ENCODE measurements around the gene SNRK.

SNRK gene

DNA sequence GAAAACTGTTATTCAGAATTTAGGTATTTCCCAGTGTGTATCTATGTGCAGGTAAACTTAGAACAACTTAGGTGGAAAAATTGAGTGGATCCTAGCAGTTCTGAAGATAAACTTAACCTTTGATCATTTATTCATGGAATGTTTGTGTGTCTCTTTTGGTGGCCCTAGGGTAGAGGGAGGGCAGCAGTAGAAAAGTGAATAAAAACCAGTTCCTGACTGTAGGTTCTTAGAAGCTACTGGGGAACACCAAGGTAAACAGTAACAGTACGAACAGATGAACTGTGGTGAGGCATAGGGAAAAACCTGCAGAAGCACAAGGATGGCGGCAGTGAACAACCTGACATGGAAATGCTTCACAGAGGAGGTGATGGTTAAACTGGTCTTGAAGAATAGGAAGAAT lies 2.5 kb downstream of the SNRK start:
- Histone ChIP-seq H3K36me3 (ENCODE audit: insufficient read depth, low read length) (no peaks in the 10 kb centered on the region), H3K4me3 (ENCODE audit: low read depth, low read length) (peak overlapping the region; percentile 93), H3K4me1 (ENCODE audit: control insufficient read depth, insufficient read depth, low read length, unreplicated experiment) (peaks cover 44% of the 10 kb centered on the region), H2AFZ (ENCODE audit: low read length, unreplicated experiment) (peak overlapping the region; percentile 59), H3K27me3 (ENCODE audit: insufficient read depth, low read length) (no peaks in the 10 kb centered on the region; the same call in 1 of the 2 replicates), H3K27ac (ENCODE audit: low read depth, low read length) (peak overlapping the region; percentile 27), H3K79me2 (ENCODE audit: control insufficient read depth, insufficient read depth, low read length, unreplicated experiment) (peaks cover 69% of the 10 kb centered on the region)

DNA sequence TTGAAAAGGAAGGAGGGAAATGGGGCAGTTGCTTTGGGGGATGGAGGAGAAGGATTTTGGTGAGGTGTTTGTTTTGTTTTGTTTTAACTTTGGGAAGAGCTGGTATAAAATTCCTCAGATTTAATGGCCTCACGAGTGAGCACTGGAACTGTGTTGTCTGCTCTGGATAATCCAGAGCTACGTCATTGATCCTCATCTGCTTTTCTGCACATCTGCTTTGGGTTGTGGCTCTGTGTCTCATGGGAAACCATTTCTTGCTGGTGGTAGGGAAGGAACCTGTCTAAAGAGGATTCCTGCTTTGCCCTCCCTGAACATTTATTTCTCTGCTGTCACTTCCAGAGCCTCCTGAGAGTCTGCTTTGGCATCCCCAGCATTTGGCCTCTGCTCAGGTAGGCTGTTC lies 3.1 kb downstream of the SNRK start:
- Histone ChIP-seq H3K36me3 (ENCODE audit: insufficient read depth, low read length) (no peaks in the 10 kb centered on the region), H3K27ac (ENCODE audit: low read depth, low read length) (no peak overlapping the region), H3K79me2 (ENCODE audit: control insufficient read depth, insufficient read depth, low read length, unreplicated experiment) (peaks cover 75% of the 10 kb centered on the region), H2AFZ (ENCODE audit: low read length, unreplicated experiment) (no peak overlapping the region), H3K4me1 (ENCODE audit: control insufficient read depth, insufficient read depth, low read length, unreplicated experiment) (peaks cover 44% of the 10 kb centered on the region), H3K27me3 (ENCODE audit: insufficient read depth, low read length) (no peaks in the 10 kb centered on the region), H3K4me3 (ENCODE audit: low read depth, low read length) (peak overlapping the region; percentile 93)

DNA sequence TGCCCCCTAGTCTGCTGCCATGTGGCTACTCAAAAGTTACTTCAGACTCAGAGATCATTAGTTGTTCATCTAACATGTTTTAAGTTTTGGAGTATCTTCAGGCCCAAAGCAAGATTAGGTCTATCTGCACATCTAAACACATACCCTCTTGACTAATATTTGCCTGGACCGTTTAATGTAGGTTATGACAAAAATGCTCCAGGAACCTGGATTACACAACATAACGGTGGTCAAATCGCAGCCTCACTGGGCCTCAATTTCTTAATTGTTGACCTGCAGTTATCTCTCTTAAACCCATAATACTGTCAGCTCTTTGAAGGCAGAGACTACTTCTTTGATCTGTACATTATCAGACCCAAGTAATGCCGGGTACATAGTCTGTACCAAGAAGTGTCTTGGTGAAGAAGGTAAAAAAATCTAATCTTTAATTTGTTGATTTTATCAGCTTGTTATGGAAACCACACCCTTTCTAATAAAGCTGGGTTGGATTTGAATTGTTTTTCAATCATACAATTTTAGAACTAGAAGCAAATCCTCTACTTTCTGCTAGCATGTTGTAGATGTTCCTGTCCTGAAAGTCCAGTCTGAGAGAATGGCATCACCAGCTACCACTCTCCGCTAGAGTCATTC lies 3.6 kb downstream of the SNRK start:
- Histone ChIP-seq H3K4me3 (ENCODE audit: low read depth, low read length) (0 out of 2 replicates have a peak overlapping the region, but pooled peaks have one; percentile 93), H3K79me2 (ENCODE audit: control insufficient read depth, insufficient read depth, low read length, unreplicated experiment) (peaks cover 80% of the 10 kb centered on the region), H3K4me1 (ENCODE audit: control insufficient read depth, insufficient read depth, low read length, unreplicated experiment) (peaks cover 44% of the 10 kb centered on the region), H3K36me3 (ENCODE audit: insufficient read depth, low read length) (no peaks in the 10 kb centered on the region), H2AFZ (ENCODE audit: low read length, unreplicated experiment) (no peak overlapping the region), H3K27ac (ENCODE audit: low read depth, low read length) (no peak overlapping the region), H3K27me3 (ENCODE audit: insufficient read depth, low read length) (no peaks in the 10 kb centered on the region)

DNA sequence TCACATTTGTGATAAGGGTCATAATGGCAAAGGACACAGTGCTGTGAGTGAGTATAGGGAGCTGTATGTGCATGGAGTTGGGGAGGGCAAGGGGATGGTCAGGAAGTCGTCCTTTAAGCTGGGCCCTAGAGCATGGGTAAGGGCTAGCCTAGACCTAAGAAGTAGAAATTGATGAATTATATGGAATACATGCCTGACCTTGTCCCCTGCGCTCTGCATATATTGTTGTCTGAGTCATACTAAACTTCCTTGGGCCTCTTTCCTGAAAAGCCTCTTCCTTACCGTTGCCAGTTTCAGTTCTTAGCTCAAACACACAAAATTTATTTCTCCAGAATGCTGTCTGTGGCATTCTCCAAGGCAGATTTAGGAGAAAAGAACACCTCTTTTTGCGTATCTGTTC lies 4.6 kb downstream of the SNRK start:
- Histone ChIP-seq H3K27ac (ENCODE audit: low read depth, low read length) (no peak overlapping the region), H3K4me1 (ENCODE audit: control insufficient read depth, insufficient read depth, low read length, unreplicated experiment) (peaks cover 44% of the 10 kb centered on the region), H3K27me3 (ENCODE audit: insufficient read depth, low read length) (no peaks in the 10 kb centered on the region), H2AFZ (ENCODE audit: low read length, unreplicated experiment) (no peak overlapping the region), H3K36me3 (ENCODE audit: insufficient read depth, low read length) (no peaks in the 10 kb centered on the region), H3K79me2 (ENCODE audit: control insufficient read depth, insufficient read depth, low read length, unreplicated experiment) (peaks cover 90% of the 10 kb centered on the region), H3K4me3 (ENCODE audit: low read depth, low read length) (peak overlapping the region; percentile 41; the same call in 1 of the 2 replicates)

DNA sequence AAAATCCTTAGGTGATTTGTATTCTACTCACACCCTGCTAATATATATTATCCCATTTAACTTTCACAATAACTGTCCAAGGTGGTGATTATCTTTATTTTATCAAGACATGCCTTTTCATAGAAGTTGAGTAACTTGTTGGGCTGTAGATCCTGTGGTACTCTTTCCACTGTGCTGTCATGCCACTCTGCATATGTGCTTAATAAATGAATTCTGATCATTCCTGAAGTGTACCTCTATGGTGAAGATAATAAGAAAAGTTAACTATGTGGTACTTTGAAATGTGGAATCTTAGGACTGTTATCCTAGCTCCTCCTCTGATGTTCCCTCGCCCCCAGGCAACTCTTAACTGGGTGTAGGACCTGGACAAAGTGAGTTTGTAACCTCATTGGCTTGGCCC lies 5.2 kb downstream of the SNRK start:
- no peaks in the 10 kb centered on the region for H3K36me3 ChIP-seq (ENCODE audit: insufficient read depth, low read length)
- no peak overlapping the region for H3K27ac ChIP-seq (ENCODE audit: low read depth, low read length)
- H3K79me2 ChIP-seq (ENCODE audit: control insufficient read depth, insufficient read depth, low read length, unreplicated experiment) = peaks cover 95% of the 10 kb centered on the region
- H2AFZ ChIP-seq (ENCODE audit: low read length, unreplicated experiment) = no peak overlapping the region
- peaks cover 46% of the 10 kb centered on the region for H3K4me1 ChIP-seq (ENCODE audit: control insufficient read depth, insufficient read depth, low read length, unreplicated experiment)
- peak overlapping the region; percentile 41; the same call in 1 of the 2 replicates for H3K4me3 ChIP-seq (ENCODE audit: low read depth, low read length)
- no peaks in the 10 kb centered on the region for H3K27me3 ChIP-seq (ENCODE audit: insufficient read depth, low read length)

DNA sequence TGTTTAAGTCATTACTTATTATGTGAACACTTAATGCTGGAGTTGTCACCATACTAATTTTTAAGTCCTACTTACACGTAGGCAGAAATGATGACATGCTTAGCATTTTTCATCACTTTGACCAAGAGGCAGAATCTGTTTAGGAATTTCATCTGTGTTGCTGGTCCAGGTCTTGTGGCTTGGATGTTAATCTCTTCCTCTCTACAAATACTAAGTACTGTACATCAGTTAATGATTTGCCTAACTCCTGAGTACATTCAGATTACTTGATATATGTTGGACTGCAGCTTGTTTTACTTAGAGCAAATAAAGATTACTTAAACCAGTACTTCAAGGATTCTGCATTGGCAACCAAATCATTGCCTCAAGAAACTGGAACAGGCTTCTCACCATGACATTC lies 8.6 kb downstream of the SNRK start:
- Histone ChIP-seq H2AFZ (ENCODE audit: low read length, unreplicated experiment) (no peak overlapping the region), H3K79me2 (ENCODE audit: control insufficient read depth, insufficient read depth, low read length, unreplicated experiment) (peaks cover 90% of the 10 kb centered on the region), H3K4me3 (ENCODE audit: low read depth, low read length) (no peak overlapping the region), H3K27ac (ENCODE audit: low read depth, low read length) (no peak overlapping the region), H3K27me3 (ENCODE audit: insufficient read depth, low read length) (no peaks in the 10 kb centered on the region), H3K4me1 (ENCODE audit: control insufficient read depth, insufficient read depth, low read length, unreplicated experiment) (peaks cover 32% of the 10 kb centered on the region), H3K36me3 (ENCODE audit: insufficient read depth, low read length) (no peaks in the 10 kb centered on the region)

DNA sequence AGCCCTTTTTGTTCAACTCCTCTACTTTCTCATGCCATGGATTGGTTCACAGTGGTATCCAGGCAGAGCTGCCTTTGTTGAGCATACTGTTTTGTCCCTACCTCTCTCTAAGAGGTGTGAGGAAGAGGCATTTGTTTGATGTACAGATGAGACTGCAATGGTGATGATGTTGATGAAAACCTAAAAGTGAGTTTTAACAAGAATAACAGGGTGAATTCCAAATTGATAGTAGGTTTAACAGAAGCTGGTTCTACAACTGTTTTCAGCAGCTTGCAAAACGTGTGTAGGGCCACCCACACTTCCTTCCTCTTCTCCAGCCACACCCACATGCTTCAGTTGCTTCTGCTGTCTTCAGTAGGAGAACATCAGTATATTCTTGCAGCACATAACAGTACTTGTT lies 10.2 kb downstream of the SNRK start:
- H3K27me3 ChIP-seq (ENCODE audit: insufficient read depth, low read length) = no peaks in the 10 kb centered on the region
- H3K27ac ChIP-seq (ENCODE audit: low read depth, low read length) = no peak overlapping the region
- H3K4me1 ChIP-seq (ENCODE audit: control insufficient read depth, insufficient read depth, low read length, unreplicated experiment) = peaks cover 16% of the 10 kb centered on the region
- no peaks in the 10 kb centered on the region for H3K36me3 ChIP-seq (ENCODE audit: insufficient read depth, low read length)
- H3K4me3 ChIP-seq (ENCODE audit: low read depth, low read length) = no peak overlapping the region
- H3K79me2 ChIP-seq (ENCODE audit: control insufficient read depth, insufficient read depth, low read length, unreplicated experiment) = peaks cover 75% of the 10 kb centered on the region
- H2AFZ ChIP-seq (ENCODE audit: low read length, unreplicated experiment) = no peak overlapping the region

DNA sequence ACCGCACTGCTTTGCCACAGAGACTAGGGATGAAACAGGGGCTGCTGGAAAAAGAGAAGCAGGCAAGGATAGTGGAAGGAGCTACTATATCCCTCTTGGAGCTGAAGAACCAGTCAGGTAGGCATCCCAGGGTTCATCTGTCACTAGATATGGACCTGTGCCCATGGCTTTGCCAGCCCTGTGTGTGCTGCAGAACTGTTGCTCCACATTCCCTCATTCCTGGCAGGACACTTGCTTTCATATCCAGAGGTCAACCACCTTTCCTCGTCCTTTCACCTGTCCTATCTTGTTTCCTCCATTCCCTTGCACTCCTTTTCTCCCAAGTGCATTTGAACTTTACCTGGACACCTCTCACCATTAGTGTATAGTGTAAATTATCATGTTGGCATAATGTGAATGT lies 12.0 kb downstream of the SNRK start:
- H3K4me1 ChIP-seq (ENCODE audit: control insufficient read depth, insufficient read depth, low read length, unreplicated experiment) = peaks cover 9% of the 10 kb centered on the region

DNA sequence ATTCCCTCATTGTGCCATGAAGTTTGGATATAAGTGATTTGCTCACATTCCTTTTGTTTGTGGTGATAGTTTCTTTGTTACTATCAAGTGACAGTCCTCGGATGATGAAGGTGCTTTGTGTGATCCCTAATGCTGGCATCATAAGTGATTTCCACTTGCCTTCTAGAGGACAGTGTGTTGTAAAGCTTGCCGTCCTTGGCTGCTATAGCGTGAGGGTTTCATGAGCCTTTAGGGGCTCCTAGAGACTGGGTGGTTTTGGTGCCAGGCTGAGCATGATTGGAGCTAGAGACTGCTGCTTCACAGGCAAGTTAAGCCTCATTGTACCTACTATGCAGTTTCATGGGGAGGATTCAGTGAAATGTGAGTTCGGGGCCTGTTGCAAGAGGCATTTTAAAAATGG lies 12.4 kb downstream of the SNRK start:
- H3K27ac ChIP-seq (ENCODE audit: low read depth, low read length) = no peak overlapping the region
- 0 out of 2 replicates have a peak, but pooled peaks cover 8% of the 10 kb centered on the region for H3K36me3 ChIP-seq (ENCODE audit: insufficient read depth, low read length)
- H3K79me2 ChIP-seq (ENCODE audit: control insufficient read depth, insufficient read depth, low read length, unreplicated experiment) = peaks cover 57% of the 10 kb centered on the region
- no peak overlapping the region for H2AFZ ChIP-seq (ENCODE audit: low read length, unreplicated experiment)
- no peak overlapping the region for H3K4me3 ChIP-seq (ENCODE audit: low read depth, low read length)
- H3K27me3 ChIP-seq (ENCODE audit: insufficient read depth, low read length) = no peaks in the 10 kb centered on the region
- H3K4me1 ChIP-seq (ENCODE audit: control insufficient read depth, insufficient read depth, low read length, unreplicated experiment) = peaks cover 9% of the 10 kb centered on the region

More for the DNA sequence above, 12.0 kb downstream of the SNRK start:
- H3K79me2 ChIP-seq (ENCODE audit: control insufficient read depth, insufficient read depth, low read length, unreplicated experiment) = peaks cover 61% of the 10 kb centered on the region
- H3K27ac ChIP-seq (ENCODE audit: low read depth, low read length) = no peak overlapping the region
- no peak overlapping the region for H3K4me3 ChIP-seq (ENCODE audit: low read depth, low read length)
- H3K27me3 ChIP-seq (ENCODE audit: insufficient read depth, low read length) = no peaks in the 10 kb centered on the region
- no peak overlapping the region for H2AFZ ChIP-seq (ENCODE audit: low read length, unreplicated experiment)
- 0 out of 2 replicates have a peak, but pooled peaks cover 3% of the 10 kb centered on the region for H3K36me3 ChIP-seq (ENCODE audit: insufficient read depth, low read length)

DNA sequence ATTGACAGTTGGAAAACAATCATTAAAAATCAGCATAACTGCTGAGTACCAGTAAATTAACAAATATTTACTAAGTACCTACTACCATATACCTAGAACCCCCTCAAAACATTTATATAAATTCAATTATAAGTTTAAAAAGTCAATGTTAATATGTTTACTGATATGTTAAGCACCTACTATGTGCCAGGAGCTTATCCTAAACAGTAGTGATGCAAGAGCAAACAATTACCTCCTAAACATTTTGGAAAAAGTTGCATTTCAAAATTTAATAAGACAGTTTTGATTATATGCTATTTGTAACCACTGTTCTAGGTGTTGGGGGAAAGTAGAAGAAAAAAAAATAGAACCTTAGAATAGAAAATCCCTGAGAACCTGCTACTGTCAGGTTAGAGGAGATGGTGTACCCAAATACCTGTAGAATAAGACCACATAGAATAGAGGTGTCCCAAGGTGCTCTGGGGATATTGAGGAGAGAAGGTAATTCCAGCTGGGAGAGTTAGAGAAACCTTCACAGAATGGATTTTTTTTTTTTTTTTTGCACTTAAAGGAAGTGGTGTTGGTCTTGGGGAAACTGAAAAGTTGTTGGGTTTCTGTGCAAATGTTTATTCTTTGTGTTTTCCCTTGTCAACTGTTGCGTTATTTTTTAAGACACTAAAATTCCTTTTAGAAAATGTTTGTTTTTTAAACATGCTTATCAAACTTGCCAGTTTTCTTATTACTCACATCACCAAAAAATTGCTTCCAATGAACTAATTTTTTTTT lies 16.0 kb downstream of the SNRK start:
- Histone ChIP-seq H3K4me3 (ENCODE audit: low read depth, low read length) (no peak overlapping the region), H3K79me2 (ENCODE audit: control insufficient read depth, insufficient read depth, low read length, unreplicated experiment) (peaks cover 23% of the 10 kb centered on the region), H3K4me1 (ENCODE audit: control insufficient read depth, insufficient read depth, low read length, unreplicated experiment) (no peaks in the 10 kb centered on the region), H3K36me3 (ENCODE audit: insufficient read depth, low read length) (peaks cover 19% of the 10 kb centered on the region; the same call in 1 of the 2 replicates), H2AFZ (ENCODE audit: low read length, unreplicated experiment) (no peak overlapping the region), H3K27ac (ENCODE audit: low read depth, low read length) (no peak overlapping the region), H3K27me3 (ENCODE audit: insufficient read depth, low read length) (no peaks in the 10 kb centered on the region)

DNA sequence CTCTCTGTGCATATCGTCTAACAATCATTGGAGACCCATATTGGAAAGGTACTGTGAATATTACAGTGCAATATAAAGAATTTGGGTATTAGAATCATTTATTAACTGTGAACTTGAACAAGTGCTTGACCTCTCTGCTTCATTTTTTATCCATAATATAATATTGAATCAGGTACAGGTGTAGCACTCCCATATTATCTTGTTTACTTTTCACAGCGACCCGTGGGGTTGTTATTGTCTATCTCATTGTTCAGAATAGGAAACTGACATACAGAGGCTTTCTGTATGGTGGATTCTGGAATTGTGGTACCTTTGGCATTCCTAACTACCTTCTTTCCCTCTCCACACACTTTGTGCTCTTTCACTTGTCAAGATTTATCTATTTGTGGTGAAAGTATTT lies 17.8 kb downstream of the SNRK start:
- H3K4me1 ChIP-seq (ENCODE audit: control insufficient read depth, insufficient read depth, low read length, unreplicated experiment) = no peaks in the 10 kb centered on the region
- no peaks in the 10 kb centered on the region for H3K27me3 ChIP-seq (ENCODE audit: insufficient read depth, low read length)
- no peak overlapping the region for H2AFZ ChIP-seq (ENCODE audit: low read length, unreplicated experiment)
- H3K36me3 ChIP-seq (ENCODE audit: insufficient read depth, low read length) = peaks cover 24% of the 10 kb centered on the region
- H3K79me2 ChIP-seq (ENCODE audit: control insufficient read depth, insufficient read depth, low read length, unreplicated experiment) = peaks cover 8% of the 10 kb centered on the region
- H3K27ac ChIP-seq (ENCODE audit: low read depth, low read length) = no peak overlapping the region
- H3K4me3 ChIP-seq (ENCODE audit: low read depth, low read length) = no peak overlapping the region

Data from ACC112 (cell line).